Nephron progenitor cell (in vitro differentiated cells): ENCODE data around the gene UBE2E2.

Source experiments
- DNase-seq: peaks from one replicate; pipeline ENCODE4 v3.0.0; 2021
- H3K27ac Mint-ChIP-seq: 2 replicates; pipeline ENCODE4 v1.8.0; 2021; ENCODE audit warnings: mild to moderate bottlenecking, moderate library complexity, mixed read lengths
- H3K27me3 Mint-ChIP-seq: 2 replicates; pipeline ENCODE4 v1.8.0; 2021; ENCODE audit warnings: mild to moderate bottlenecking, low read depth, mixed read lengths; ENCODE audit not compliant: poor library complexity
- H3K36me3 Mint-ChIP-seq: 2 replicates; pipeline ENCODE4 v1.8.0; 2021; ENCODE audit warnings: low read depth, mixed read lengths
- H3K4me1 Mint-ChIP-seq: 2 replicates; pipeline ENCODE4 v1.8.0; 2021; ENCODE audit warnings: mixed read lengths
- H3K4me3 Mint-ChIP-seq: 2 replicates; pipeline ENCODE4 v1.8.0; 2021; ENCODE audit warnings: mild to moderate bottlenecking, moderate library complexity, mixed read lengths
- H3K9me3 Mint-ChIP-seq: 2 replicates; pipeline ENCODE4 v1.8.0; 2021; ENCODE audit warnings: mild to moderate bottlenecking, moderate library complexity, mixed read lengths
- CTCF ChIP-seq: fragments of 200-600 bp; sonication (generic); IDR thresholded peaks from 2 replicates; pipeline ENCODE4 v1.5.0; 2021; ENCODE audit warnings: antibody characterized with exemption

Gene UBE2E2

DNA sequence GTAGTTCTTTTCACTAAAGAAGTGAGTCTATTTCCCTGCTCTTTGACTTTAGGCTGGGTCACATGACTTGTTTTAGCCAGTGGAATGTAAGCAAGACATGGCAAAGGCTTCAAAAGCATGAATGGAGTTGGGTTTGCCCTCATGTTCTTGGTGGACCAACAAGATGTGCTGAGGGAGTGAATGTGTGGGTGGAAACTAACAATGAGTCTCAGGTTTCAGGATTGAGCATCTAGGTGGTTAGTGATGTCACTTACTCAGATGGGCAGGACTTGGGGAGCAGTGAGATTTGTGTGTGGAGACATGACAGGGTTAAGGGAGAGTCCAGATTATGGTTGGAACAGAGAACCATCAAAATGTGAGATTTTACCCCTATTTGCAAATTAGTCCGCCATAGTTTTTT is 421.2 kb downstream of the UBE2E2 start:
- Mint-ChIP-seq H3K9me3 (peaks cover 41% of the 10 kb centered on the region), H3K4me1 (no peaks in the 10 kb centered on the region), H3K4me3 (no peak overlapping the region)

GRCh38 chr3:23626442-23626841 is 423.3 kb downstream of the UBE2E2 start:
- Mint-ChIP-seq H3K27ac (no peak overlapping the region), H3K27me3 (peaks cover 17% of the 10 kb centered on the region), H3K4me1 (no peaks in the 10 kb centered on the region), H3K4me3 (no peak overlapping the region), H3K9me3 (peaks cover 41% of the 10 kb centered on the region), H3K36me3 (peaks cover 5% of the 10 kb centered on the region)
- no peak for DNase-seq
- no peak for TF ChIP-seq CTCF

More for the DNA sequence above, 421.2 kb downstream of the UBE2E2 start:
- DNase-seq, result no peak
- Mint-ChIP-seq H3K27ac (no peak overlapping the region), H3K36me3 (peaks cover 5% of the 10 kb centered on the region), H3K27me3 (peaks cover 15% of the 10 kb centered on the region)
- no peak for TF ChIP-seq CTCF

- Mint-ChIP-seq H3K27me3 (peaks cover 16% of the 10 kb centered on the region), H3K4me3 (no peak overlapping the region), H3K9me3 (peaks cover 21% of the 10 kb centered on the region), H3K4me1 (peaks cover 7% of the 10 kb centered on the region), H3K36me3 (no peaks in the 10 kb centered on the region), H3K27ac (no peak overlapping the region)
- DNase-seq, result no peak
- TF ChIP-seq CTCF, result no peak
These were observed 426.2 kb downstream of the UBE2E2 start for GRCh38 chr3:23629181-23629894.

DNA sequence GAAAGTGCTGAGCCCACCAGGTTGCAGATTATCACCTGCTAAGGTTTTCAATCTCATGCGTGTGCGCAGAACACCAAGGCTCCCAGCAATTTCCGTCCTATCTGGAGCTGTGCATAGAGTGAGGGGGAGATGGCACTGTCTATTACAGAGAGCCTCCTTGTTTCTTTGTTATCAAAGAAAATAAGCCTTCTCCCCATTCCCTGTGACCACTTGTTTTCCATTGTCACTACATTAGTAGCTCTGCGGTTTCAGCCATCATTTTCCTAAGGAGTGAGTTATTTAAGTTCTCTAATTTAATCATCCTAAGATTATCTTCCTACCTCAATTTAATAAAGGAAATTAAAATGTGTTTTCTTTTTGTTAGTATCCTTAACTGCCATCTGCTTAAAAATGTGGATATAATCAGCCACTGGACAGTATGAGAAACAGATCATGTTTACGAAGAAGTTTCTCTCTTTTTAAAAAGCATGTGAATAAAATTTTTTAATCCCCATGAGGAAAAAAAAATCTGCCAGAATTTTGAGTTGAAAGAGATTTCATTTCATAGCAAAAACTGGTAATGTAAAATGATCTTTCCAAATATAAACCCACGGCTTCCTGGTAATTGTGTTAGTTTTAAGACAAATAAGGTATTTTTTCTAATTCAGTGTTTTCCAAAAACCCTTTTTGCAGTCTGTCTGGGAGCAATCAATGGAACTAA is 430.3 kb downstream of the UBE2E2 start:
- Mint-ChIP-seq H3K9me3 (peaks cover 16% of the 10 kb centered on the region), H3K4me1 (peaks cover 7% of the 10 kb centered on the region), H3K27me3 (peaks cover 8% of the 10 kb centered on the region), H3K36me3 (peaks cover 8% of the 10 kb centered on the region), H3K4me3 (no peak overlapping the region), H3K27ac (no peak overlapping the region)
- no peak for TF ChIP-seq CTCF
- DNase-seq, result no peak

GRCh38 chr3:23637339-23637738 is 434.2 kb downstream of the UBE2E2 start:
- Mint-ChIP-seq H3K36me3 (peaks cover 8% of the 10 kb centered on the region), H3K27ac (no peak overlapping the region), H3K4me1 (peaks cover 7% of the 10 kb centered on the region), H3K4me3 (no peak overlapping the region), H3K27me3 (no peaks in the 10 kb centered on the region), H3K9me3 (peaks cover 24% of the 10 kb centered on the region)
- DNase-seq, result no peak
- no peak for TF ChIP-seq CTCF
